HAP-1 (cell line): Measurements from ENCODE around the gene KPRP.

ENCODE experiments used
- DNase-seq, 2 experiments: peaks; one replicate each; pipeline ENCODE4 v3.0.0-alpha.2; 2016 to 2020; ENCODE audit warnings: low spot score in 2 of 2
- H3K27me3 ChIP-seq: fragments of 250-450 bp; sonication (Bioruptor Pico); 2 replicates; pipeline ENCODE4 v1.5.1; 2020; ENCODE audit warnings: low read depth, mild to moderate bottlenecking, moderate library complexity
- H3K36me3 ChIP-seq: fragments of 250-450 bp; sonication (Bioruptor Pico); replicated peaks from 2 replicates; pipeline ENCODE4 v1.5.1; 2020; ENCODE audit warnings: mild to moderate bottlenecking
- H3K4me1 ChIP-seq: fragments of 250-450 bp; sonication (Bioruptor Pico); 2 replicates; pipeline ENCODE4 v1.5.1; 2020; ENCODE audit warnings: mild to moderate bottlenecking
- H3K4me3 ChIP-seq: fragments of 250-450 bp; sonication (Bioruptor Pico); 2 replicates; pipeline ENCODE4 v1.5.1; 2020; ENCODE audit warnings: mild to moderate bottlenecking, moderate library complexity
- H3K9me3 ChIP-seq: fragments of 250-450 bp; sonication (Bioruptor Pico); 2 replicates; pipeline ENCODE4 v1.5.1; 2020; ENCODE audit warnings: mild to moderate bottlenecking, moderate library complexity
- in situ Hi-C: fragments of 300-500 bp; cut with MboI; formaldehyde crosslinking; loops from 3 replicates; pipeline ENCODE4 v1.14.3; 2020; ENCODE audit warnings: low sequenced_read_pairs, inconsistent platforms, mixed read lengths

The KPRP gene

DNA sequence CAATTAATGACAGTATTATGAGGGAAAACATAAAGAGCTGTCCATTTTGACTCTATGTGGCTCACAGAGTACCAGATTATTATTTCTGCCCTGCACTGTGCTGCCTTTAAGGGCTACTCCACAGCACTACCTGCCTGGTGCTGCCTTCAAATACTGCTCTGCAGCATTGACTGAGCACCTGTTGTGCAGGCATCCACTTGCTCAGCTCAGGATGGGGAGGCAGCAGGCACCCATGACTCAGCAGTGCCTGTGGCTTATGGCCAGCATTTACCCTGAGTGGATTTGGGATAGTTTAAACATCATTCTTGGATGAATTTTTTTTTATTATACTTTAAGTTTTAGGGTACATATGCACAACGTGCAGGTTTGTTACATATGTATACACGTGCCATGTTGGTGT is 953 bp upstream of the KPRP start:
- no peak overlapping the region for H3K4me3 ChIP-seq
- H3K9me3 ChIP-seq = no peaks in the 10 kb centered on the region
- no peak for DNase-seq
- in situ Hi-C loops = no loop called here
- H3K27me3 ChIP-seq = no peaks in the 10 kb centered on the region
- no peaks in the 10 kb centered on the region for H3K36me3 ChIP-seq
- H3K4me1 ChIP-seq = no peaks in the 10 kb centered on the region

DNA sequence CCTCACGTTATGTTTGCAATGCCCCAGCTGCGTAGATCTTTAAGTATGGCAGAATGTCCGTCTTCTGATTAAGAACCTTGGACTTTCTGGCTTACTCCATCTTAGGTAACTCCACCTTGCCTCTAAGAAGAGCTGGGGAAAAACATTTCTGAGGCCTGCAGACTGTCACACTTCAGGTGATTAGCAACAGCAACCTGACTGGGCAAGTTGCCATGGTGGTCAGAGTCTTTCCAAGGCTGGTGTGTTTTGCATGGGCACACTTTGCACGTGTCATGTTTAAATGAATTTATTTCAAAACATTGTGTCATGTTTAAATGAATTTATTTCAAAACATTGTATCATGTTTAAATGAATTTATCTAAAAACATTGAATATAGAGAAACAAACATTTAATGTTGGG is 811 bp downstream of the KPRP start:
- in situ Hi-C loops = no loop called here

GRCh38 chr1:152759453-152760173 is 1.8 kb downstream of the KPRP start:
- no peak overlapping the region for H3K4me3 ChIP-seq
- no peaks in the 10 kb centered on the region for H3K4me1 ChIP-seq
- no peaks in the 10 kb centered on the region for H3K9me3 ChIP-seq
- in situ Hi-C loops = no loop called here
- H3K27me3 ChIP-seq = no peaks in the 10 kb centered on the region
- DNase-seq = no peak
- H3K36me3 ChIP-seq = no peaks in the 10 kb centered on the region

More for the DNA sequence above, 811 bp downstream of the KPRP start:
- DNase-seq = no peak
- no peaks in the 10 kb centered on the region for H3K4me1 ChIP-seq
- H3K27me3 ChIP-seq = no peaks in the 10 kb centered on the region
- H3K36me3 ChIP-seq = no peaks in the 10 kb centered on the region
- H3K4me3 ChIP-seq = no peak overlapping the region
- no peaks in the 10 kb centered on the region for H3K9me3 ChIP-seq

DNA sequence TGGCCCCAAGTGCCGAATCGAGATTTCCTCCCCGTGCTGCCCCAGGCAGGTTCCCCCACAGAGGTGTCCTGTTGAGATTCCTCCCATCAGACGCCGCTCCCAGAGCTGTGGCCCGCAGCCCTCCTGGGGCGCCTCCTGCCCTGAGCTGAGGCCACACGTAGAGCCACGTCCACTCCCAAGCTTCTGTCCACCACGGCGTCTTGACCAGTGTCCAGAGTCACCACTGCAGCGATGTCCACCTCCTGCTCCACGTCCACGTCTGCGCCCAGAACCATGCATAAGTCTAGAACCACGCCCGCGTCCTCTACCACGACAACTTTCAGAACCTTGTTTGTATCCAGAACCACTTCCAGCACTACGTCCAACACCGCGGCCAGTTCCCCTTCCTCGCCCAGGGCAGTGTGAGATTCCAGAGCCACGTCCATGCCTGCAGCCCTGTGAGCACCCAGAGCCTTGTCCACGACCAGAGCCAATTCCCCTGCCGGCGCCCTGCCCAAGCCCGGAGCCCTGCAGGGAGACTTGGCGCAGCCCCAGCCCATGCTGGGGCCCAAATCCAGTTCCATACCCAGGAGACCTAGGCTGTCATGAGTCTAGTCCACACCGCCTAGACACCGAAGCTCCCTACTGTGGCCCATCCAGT is 2.8 kb downstream of the KPRP start:
- Histone ChIP-seq H3K36me3 (no peaks in the 10 kb centered on the region), H3K4me3 (no peak overlapping the region), H3K9me3 (no peaks in the 10 kb centered on the region), H3K4me1 (no peaks in the 10 kb centered on the region), H3K27me3 (no peaks in the 10 kb centered on the region)
- in situ Hi-C loops = no loop called here
- no peak for DNase-seq

DNA sequence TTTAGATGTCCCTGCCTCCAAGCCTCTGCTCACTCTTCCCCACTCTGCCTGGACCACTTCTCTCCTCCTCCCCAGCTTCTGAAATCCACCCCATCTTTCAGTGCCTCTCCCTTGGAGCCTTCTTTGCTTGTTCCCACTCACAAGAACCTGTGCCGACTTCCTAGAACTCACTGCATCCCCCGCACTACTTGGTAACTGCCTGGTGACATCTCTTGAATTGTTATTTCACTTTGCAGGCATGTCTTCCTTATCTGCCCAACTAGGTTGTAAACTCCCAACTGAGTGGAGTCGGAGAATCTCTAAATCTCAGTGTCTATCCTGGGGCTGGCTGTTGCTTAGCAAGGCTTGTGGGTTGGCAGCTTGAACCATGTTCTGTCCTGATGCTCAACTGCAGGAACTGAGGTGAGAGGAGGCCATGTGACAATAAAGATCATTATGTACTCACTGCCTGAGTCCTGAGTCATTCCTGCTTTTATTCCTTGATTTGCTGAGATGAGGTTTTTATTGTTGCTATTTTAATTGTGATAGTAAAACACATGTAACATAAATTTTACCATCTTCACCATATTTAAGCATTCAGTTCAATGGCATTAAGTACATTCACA is 3.9 kb downstream of the KPRP start:
- Histone ChIP-seq H3K4me3 (no peak overlapping the region), H3K9me3 (no peaks in the 10 kb centered on the region), H3K36me3 (no peaks in the 10 kb centered on the region), H3K4me1 (no peaks in the 10 kb centered on the region), H3K27me3 (no peaks in the 10 kb centered on the region)
- in situ Hi-C loops = no loop called here
- DNase-seq = no peak

DNA sequence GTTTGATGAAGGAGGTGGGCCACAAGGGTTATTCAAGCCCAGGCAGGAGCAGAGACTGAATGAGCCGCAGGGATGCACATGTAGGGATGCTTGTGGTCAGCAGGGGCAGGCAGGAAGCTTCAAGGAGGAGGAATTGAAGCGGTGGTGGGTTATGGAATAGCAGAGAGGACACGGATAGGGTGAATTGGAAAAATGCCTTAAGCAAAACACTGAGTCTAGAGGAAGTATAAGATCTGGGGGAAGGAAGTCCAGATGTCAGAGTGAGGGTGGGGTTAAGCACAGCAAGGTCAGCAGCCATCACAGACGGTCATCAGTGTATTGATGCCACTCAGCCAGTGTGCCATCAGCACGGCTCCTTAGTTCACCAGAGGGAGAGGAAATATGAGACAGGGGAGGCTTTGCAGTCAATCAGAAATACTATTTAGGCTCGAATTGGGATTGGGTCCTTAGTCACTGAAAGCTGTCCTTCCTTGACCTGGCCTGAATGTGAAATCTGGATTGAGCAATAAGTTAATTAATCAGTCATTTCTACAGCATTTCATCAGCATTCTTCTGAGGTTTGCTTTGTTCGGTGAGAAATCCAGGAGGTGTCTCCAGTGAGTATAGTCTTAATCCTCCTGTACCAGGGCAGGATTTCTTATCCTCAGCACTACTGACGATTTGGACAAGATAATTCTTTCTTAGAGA is 11.2 kb downstream of the KPRP start:
- H3K9me3 ChIP-seq = no peaks in the 10 kb centered on the region
- DNase-seq = no peak

GRCh38 chr1:152770411-152770810 is 12.6 kb downstream of the KPRP start:
- in situ Hi-C loops = no loop called here
- H3K4me1 ChIP-seq = no peaks in the 10 kb centered on the region
- H3K4me3 ChIP-seq = no peak overlapping the region
- no peaks in the 10 kb centered on the region for H3K36me3 ChIP-seq
- no peak for DNase-seq
- no peaks in the 10 kb centered on the region for H3K9me3 ChIP-seq
- no peaks in the 10 kb centered on the region for H3K27me3 ChIP-seq

More for the DNA sequence above, 11.2 kb downstream of the KPRP start:
- Histone ChIP-seq H3K36me3 (no peaks in the 10 kb centered on the region), H3K4me3 (no peak overlapping the region), H3K4me1 (no peaks in the 10 kb centered on the region), H3K27me3 (no peaks in the 10 kb centered on the region)
- in situ Hi-C loops = no loop called here

GRCh38 chr1:152774875-152775274 is 17.1 kb downstream of the KPRP start, which contains the start of gene LCE1F:
Gene LCE1F, plus strand, starts transcription at chr1:152775140. Its CDS starts 1,232 bp downstream, at chr1:152776372.
- no peaks in the 10 kb centered on the region for H3K9me3 ChIP-seq
- 0 out of 2 replicates have a peak, but pooled peaks cover 3% of the 10 kb centered on the region for H3K27me3 ChIP-seq
- no peak for DNase-seq
- H3K4me3 ChIP-seq = no peak within 1 kb of the TSS
- no peaks in the 10 kb centered on the region for H3K4me1 ChIP-seq
- in situ Hi-C loops = no loop called here
- H3K36me3 ChIP-seq = no peaks in the 10 kb centered on the region

DNA sequence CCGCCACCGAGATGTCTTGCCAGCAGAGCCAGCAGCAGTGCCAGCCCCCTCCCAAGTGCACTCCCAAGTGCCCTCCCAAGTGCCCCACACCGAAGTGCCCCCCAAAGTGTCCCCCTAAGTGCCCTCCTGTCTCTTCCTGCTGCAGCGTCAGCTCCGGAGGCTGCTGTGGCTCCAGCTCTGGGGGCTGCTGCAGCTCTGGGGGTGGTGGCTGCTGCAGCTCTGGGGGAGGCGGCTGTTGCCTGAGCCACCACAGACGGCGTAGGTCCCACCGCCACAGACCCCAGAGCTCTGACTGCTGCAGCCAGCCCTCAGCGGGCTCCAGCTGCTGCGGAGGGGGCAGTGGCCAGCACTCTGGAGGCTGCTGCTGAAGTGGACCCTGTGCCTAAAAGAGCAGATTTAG is 18.5 kb downstream of the KPRP start:
- Histone ChIP-seq H3K36me3 (no peaks in the 10 kb centered on the region), H3K27me3 (0 out of 2 replicates have a peak, but pooled peaks cover 3% of the 10 kb centered on the region), H3K4me3 (no peak overlapping the region), H3K4me1 (no peaks in the 10 kb centered on the region), H3K9me3 (no peaks in the 10 kb centered on the region)
- in situ Hi-C loops = no loop called here
- no peak for DNase-seq

DNA sequence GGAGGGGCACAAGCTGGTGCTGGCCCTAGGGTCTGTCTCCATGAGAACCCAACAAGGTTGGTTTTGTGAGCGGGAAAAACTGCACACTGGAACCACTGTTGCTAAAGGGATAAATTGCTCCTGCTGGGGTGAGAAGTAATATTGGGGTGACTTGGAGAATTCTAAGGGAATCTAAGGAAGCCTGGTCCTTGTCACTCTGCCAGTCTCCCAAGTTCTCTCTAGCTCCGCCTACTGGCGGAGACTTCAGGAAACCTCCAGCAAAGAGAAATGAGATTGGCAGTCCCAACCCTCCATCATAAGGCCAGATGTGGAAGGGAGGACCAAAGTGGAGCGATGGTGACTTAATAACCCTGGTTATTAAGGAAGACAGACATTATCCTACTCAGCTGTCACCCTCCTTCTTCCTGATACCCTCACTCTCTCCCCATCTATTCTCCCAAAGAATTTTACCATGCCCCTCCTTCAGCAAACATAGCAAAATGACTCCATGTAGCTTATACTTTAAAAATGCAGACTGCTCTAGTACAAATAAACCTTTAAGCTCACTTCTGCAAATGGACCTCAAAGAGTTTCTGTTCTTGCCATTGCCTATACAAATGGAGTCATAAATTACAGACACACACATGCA is 19.8 kb downstream of the KPRP start:
- no peaks in the 10 kb centered on the region for H3K4me1 ChIP-seq

GRCh38 chr1:152783095-152783494 is 25.3 kb downstream of the KPRP start:
- Histone ChIP-seq H3K27me3 (0 out of 2 replicates have a peak, but pooled peaks cover 3% of the 10 kb centered on the region), H3K4me1 (no peaks in the 10 kb centered on the region), H3K36me3 (no peaks in the 10 kb centered on the region), H3K4me3 (no peak overlapping the region), H3K9me3 (no peaks in the 10 kb centered on the region)
- in situ Hi-C loops = no loop called here
- no peak for DNase-seq

More for the DNA sequence above, 19.8 kb downstream of the KPRP start:
- Histone ChIP-seq H3K36me3 (no peaks in the 10 kb centered on the region), H3K4me3 (no peak overlapping the region), H3K9me3 (no peaks in the 10 kb centered on the region), H3K27me3 (0 out of 2 replicates have a peak, but pooled peaks cover 3% of the 10 kb centered on the region)
- in situ Hi-C loops = no loop called here
- DNase-seq = peak; percentile 11 to 52

- Histone ChIP-seq H3K4me3 (no peak within 1 kb of the TSS), H3K4me1 (no peaks in the 10 kb centered on the region), H3K36me3 (no peaks in the 10 kb centered on the region), H3K9me3 (no peaks in the 10 kb centered on the region), H3K27me3 (no peaks in the 10 kb centered on the region)
- no peak for DNase-seq
- in situ Hi-C loops = no loop called here
Measured at GRCh38 chr1:152786077-152786476, 28.3 kb downstream of the KPRP start, which contains the start of gene LCE1E. Gene LCE1E, plus strand, starts transcription at chr1:152786257. Its CDS starts 1,043 bp downstream, at chr1:152787300.

DNA sequence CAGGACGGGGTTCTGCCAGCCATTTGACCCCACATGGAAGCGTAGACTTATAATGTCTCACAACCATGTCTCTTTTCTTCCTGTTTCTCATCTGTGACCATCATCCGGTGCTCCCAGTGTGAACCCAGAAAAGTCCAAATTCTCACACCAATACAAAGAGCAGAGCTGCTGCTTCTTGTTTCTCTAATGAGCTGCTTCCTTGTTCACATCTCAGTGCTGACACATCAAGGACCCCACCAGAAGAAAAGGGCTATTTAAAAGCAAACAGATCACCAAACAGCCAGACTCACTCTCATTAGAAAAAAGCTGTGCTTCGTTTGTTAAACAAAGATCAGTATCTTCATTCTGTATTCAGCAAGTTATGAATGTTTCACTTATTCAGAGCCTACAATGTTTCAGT is 37.9 kb downstream of the KPRP start:
- H3K9me3 ChIP-seq = no peaks in the 10 kb centered on the region
- H3K4me1 ChIP-seq = no peaks in the 10 kb centered on the region
- no peak overlapping the region for H3K4me3 ChIP-seq
- in situ Hi-C loops = no loop called here
- no peaks in the 10 kb centered on the region for H3K36me3 ChIP-seq
- DNase-seq = no peak
- no peaks in the 10 kb centered on the region for H3K27me3 ChIP-seq
